ENCODE data around the gene RNASEH2C. TPM values are rescaled to one million over a fixed set of nuclear protein-coding genes. Genes with fewer than 3 reads are reported as not detected.
"Not testable (repeated sequence)": the region's sequence is repeated elsewhere in the genome, so short reads cannot be mapped to it uniquely, and the experiment has no call there.

RNASEH2C gene
- total RNA-seq, 1 donor from 2014 or later = 50.1 TPM

DNA sequence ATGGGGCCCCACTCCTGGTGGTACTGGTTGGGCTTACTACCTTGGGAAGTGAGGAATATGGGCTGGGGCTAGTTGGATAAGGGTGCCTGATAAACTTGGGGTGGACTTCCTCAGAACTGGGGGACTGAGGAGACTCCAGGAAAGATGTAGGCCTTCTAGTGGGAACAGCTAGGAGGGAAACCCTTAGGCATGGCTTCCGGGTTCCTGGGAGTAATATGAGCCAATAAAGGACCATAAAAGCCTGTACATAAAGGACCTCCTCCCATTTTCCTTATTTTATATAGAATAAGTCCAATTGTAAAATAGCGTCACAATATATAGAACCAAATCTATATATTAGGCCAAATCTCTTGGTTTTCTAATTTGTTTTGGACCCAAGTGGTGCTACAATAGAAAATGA is 18.4 kb upstream of the RNASEH2C start:
- no peak for TF ChIP-seq CTCF (IDR thresholded peaks at IDR 0.05; ENCODE audit: insufficient read depth, low read length, poor library complexity, severe bottlenecking)

GRCh38 chr11:65736810-65737209 is 16.2 kb upstream of the RNASEH2C start:
- TF ChIP-seq CTCF (IDR thresholded peaks at IDR 0.05; ENCODE audit: insufficient read depth, low read length, poor library complexity, severe bottlenecking) = no peak
- H3K4me3 ChIP-seq (ENCODE audit: low read depth, low read length) = no peak overlapping the region
- no peak for DNase-seq (ENCODE audit: low read depth)
- no peaks in the 10 kb centered on the region for H3K36me3 ChIP-seq (ENCODE audit: control insufficient read depth, insufficient read depth, low read length)
- H3K27me3 ChIP-seq (ENCODE audit: control insufficient read depth, insufficient read depth, low read length) = no peaks in the 10 kb centered on the region

More for the DNA sequence above, 18.4 kb upstream of the RNASEH2C start:
- DNase-seq (ENCODE audit: low read depth) = no peak
- H3K36me3 ChIP-seq (ENCODE audit: control insufficient read depth, insufficient read depth, low read length) = no peaks in the 10 kb centered on the region
- no peak overlapping the region for H3K4me3 ChIP-seq (ENCODE audit: low read depth, low read length)
- peaks cover 3% of the 10 kb centered on the region for H3K27me3 ChIP-seq (ENCODE audit: control insufficient read depth, insufficient read depth, low read length)

- H3K27me3 ChIP-seq (ENCODE audit: control insufficient read depth, insufficient read depth, low read length); H3K4me3 ChIP-seq (ENCODE audit: low read depth, low read length); H3K36me3 ChIP-seq (ENCODE audit: control insufficient read depth, insufficient read depth, low read length); DNase-seq (ENCODE audit: low read depth): not testable (repeated sequence)
Observed at GRCh38 chr11:65735111-65735510, 14.5 kb upstream of the RNASEH2C start.

DNA sequence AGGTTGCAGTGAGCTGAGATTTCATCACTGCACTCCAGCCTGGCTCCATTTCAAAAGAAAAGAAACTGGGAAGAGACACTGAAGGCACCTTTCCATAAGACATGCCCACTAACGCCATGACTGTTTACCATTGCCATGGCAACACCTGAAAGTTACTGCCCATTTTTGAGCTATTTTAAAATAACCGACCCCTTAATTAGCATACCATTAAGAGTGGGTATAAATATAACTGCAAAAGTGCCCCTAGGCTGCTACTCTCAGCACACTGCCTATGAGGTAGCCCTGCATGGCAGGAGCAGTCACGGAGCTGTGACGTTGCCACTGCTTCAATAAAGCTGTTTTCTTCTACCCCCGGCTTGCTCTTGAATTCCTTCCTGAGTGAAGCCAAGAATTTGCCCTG is 9.9 kb upstream of the RNASEH2C start:
- DNase-seq (ENCODE audit: low read depth) = no peak
- no peak for TF ChIP-seq CTCF (IDR thresholded peaks at IDR 0.05; ENCODE audit: insufficient read depth, low read length, poor library complexity, severe bottlenecking)
- H3K36me3 ChIP-seq (ENCODE audit: control insufficient read depth, insufficient read depth, low read length) = no peaks in the 10 kb centered on the region
- no peak overlapping the region for H3K4me3 ChIP-seq (ENCODE audit: low read depth, low read length)
- no peaks in the 10 kb centered on the region for H3K27me3 ChIP-seq (ENCODE audit: control insufficient read depth, insufficient read depth, low read length)

- TF ChIP-seq CTCF (IDR thresholded peaks at IDR 0.05; ENCODE audit: insufficient read depth, low read length, poor library complexity, severe bottlenecking) = no peak
- H3K36me3 ChIP-seq (ENCODE audit: control insufficient read depth, insufficient read depth, low read length) = no peaks in the 10 kb centered on the region
- no peak for DNase-seq (ENCODE audit: low read depth)
- H3K4me3 ChIP-seq (ENCODE audit: low read depth, low read length) = no peak overlapping the region
- no peaks in the 10 kb centered on the region for H3K27me3 ChIP-seq (ENCODE audit: control insufficient read depth, insufficient read depth, low read length)
Observed at GRCh38 chr11:65727865-65728264, 7.3 kb upstream of the RNASEH2C start.

GRCh38 chr11:65726660-65727059 is 6.1 kb upstream of the RNASEH2C start:
- no peak for TF ChIP-seq CTCF (IDR thresholded peaks at IDR 0.05; ENCODE audit: insufficient read depth, low read length, poor library complexity, severe bottlenecking)
- Histone ChIP-seq H3K36me3 (ENCODE audit: control insufficient read depth, insufficient read depth, low read length) (no peaks in the 10 kb centered on the region), H3K4me3 (ENCODE audit: low read depth, low read length) (no peak overlapping the region), H3K27me3 (ENCODE audit: control insufficient read depth, insufficient read depth, low read length) (no peaks in the 10 kb centered on the region)
- DNase-seq (ENCODE audit: low read depth) = no peak
